SU-DHL-6 (cell line): ENCODE data around the gene DNAAF8.

Source experiments
- CTCF ChIP-seq: fragments of 200-600 bp; sonication (generic); IDR thresholded peaks from one replicate; pipeline ENCODE4 v1.5.1; 2017; ENCODE audit warnings: antibody characterized with exemption, mild to moderate bottlenecking, low read length, moderate library complexity; ENCODE audit not compliant: insufficient read depth, poor library complexity, severe bottlenecking
- EZH2phosphoT487 ChIP-seq: fragments of 200-600 bp; sonication (generic), shearing (Covaris generic); conservative IDR thresholded peaks from 2 replicates; pipeline ENCODE4 v1.6.1; 2018; ENCODE audit warnings: mild to moderate bottlenecking, antibody characterized with exemption, low read length, moderate library complexity, mixed read lengths

DNA sequence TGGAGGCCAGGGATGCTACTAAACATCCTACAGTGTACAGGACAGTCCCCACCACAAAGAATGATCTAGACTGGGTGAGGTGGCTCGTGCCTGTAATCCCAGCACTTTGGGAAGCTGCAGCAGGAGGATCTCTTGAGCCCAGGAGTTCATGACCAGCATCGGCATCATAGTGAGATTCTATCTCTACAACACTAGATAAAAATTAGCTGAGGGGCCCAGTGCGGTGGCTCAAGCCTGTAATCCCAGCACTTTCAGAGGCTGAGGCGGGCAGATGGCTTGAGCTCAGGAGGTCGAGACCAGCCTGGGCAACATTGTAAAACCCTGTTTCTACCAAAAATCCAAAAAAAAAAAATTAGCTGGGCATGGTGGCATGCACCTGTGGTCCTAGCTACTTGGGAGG, 38.0 kb downstream of the DNAAF8 start:
- no peak for TF ChIP-seq EZH2phosphoT487
- no peak for TF ChIP-seq CTCF
